Mammary epithelial cell (primary cell): Measurements from ENCODE around the gene ADGRG7.

Source experiments
- EZH2 ChIP-seq: IDR thresholded peaks from 2 replicates; pipeline ENCODE4 v1.6.1; 2012; ENCODE audit warnings: low read length, inconsistent platforms, borderline replicate concordance
- TF ChIP-seq, protein P1 (sequence below), 2 donors: IDR thresholded peaks in 1 of 2; conservative IDR thresholded peaks in 1 of 2; 2 replicates each; pipeline ENCODE4 v1.5.1; 2011 to 2012; ENCODE audit warnings: inconsistent platforms in 2 of 2, low read length in 2 of 2, mild to moderate bottlenecking in 2 of 2, control low read depth in 1 of 2, low read depth in 1 of 2; ENCODE audit not compliant: insufficient read depth in 1 of 2; ENCODE audit errors: extremely low read depth in 1 of 2

GRCh38 chr3:100732435-100732834 is 123.0 kb downstream of the ADGRG7 start:
- TF ChIP-seq, protein P1, sequence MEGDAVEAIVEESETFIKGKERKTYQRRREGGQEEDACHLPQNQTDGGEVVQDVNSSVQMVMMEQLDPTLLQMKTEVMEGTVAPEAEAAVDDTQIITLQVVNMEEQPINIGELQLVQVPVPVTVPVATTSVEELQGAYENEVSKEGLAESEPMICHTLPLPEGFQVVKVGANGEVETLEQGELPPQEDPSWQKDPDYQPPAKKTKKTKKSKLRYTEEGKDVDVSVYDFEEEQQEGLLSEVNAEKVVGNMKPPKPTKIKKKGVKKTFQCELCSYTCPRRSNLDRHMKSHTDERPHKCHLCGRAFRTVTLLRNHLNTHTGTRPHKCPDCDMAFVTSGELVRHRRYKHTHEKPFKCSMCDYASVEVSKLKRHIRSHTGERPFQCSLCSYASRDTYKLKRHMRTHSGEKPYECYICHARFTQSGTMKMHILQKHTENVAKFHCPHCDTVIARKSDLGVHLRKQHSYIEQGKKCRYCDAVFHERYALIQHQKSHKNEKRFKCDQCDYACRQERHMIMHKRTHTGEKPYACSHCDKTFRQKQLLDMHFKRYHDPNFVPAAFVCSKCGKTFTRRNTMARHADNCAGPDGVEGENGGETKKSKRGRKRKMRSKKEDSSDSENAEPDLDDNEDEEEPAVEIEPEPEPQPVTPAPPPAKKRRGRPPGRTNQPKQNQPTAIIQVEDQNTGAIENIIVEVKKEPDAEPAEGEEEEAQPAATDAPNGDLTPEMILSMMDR (conservative IDR thresholded peaks at IDR 0.05 in 1 of 2, IDR thresholded peaks at IDR 0.05 in 1 of 2; ENCODE audit: extremely low read depth in 1 of 2, insufficient read depth in 1 of 2, low read depth in 1 of 2, low read length in 2 of 2) = no peak
- no peak for TF ChIP-seq EZH2
